OCI-LY7 (cell line): ENCODE data around the gene NCAPH2.

Experiments
- EZH2phosphoT487 ChIP-seq: fragments of 200-600 bp; sonication (generic); IDR thresholded peaks from 2 replicates; pipeline ENCODE4 v1.6.1; 2018; ENCODE audit warnings: low read depth, borderline replicate concordance, mild to moderate bottlenecking, mixed run types, antibody characterized with exemption, low read length, moderate library complexity, mixed read lengths
- TF ChIP-seq, protein P1 (sequence below): fragments of 200-600 bp; sonication (generic); conservative IDR thresholded peaks from 2 replicates; pipeline ENCODE4 v1.5.1; 2014; ENCODE audit warnings: mild to moderate bottlenecking, antibody characterized with exemption, low read length, moderate library complexity, mixed read lengths

DNA sequence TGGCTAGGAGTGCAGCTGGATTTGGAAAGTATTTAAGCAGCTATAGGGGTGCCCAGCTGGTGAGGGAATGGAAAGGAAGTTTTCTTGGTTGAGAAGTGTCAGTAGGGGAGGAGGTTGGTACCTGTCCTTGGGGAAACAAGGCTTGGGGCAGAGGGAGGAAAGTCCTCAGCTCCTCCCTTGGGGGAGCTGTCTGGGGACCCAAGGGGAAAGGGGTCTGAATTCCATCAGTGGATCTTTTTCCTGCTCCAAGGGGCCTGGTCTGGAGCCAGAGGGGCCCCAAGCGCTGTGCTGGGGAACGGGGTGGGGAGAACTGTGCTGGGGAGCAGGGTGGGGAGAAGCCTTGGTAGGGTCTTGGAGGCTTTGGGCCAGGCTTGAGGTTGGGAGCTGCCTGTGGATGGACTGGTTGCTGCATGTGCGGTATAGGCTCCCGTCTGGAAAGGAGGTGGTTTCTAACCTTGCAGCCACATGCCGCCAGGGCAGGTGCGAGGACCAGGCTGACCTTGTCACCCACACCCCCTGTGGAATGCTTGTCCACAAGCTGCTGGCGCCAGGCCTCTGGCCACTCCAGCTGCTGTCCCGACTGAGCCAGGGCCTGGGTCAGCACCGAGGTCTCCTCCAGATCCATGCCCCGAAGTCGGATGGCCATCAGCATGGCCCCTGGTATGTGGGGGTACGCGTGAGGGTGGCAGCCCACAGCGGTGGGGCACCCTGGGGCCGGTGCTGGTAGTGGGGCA is 20.8 kb downstream of the NCAPH2 start:
- TF ChIP-seq, protein P1, sequence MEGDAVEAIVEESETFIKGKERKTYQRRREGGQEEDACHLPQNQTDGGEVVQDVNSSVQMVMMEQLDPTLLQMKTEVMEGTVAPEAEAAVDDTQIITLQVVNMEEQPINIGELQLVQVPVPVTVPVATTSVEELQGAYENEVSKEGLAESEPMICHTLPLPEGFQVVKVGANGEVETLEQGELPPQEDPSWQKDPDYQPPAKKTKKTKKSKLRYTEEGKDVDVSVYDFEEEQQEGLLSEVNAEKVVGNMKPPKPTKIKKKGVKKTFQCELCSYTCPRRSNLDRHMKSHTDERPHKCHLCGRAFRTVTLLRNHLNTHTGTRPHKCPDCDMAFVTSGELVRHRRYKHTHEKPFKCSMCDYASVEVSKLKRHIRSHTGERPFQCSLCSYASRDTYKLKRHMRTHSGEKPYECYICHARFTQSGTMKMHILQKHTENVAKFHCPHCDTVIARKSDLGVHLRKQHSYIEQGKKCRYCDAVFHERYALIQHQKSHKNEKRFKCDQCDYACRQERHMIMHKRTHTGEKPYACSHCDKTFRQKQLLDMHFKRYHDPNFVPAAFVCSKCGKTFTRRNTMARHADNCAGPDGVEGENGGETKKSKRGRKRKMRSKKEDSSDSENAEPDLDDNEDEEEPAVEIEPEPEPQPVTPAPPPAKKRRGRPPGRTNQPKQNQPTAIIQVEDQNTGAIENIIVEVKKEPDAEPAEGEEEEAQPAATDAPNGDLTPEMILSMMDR, result no peak
- TF ChIP-seq EZH2phosphoT487, result no peak
